ENCODE results near the gene USP37. TPM values are rescaled to one million over a fixed set of nuclear protein-coding genes. Genes with fewer than 3 reads are reported as not detected.

Gene USP37
- total RNA-seq, 4 donors from 2014 or later = 10.5 to 12.0 (median 11.4) TPM

GRCh38 chr2:218405746-218406208 lies 162.4 kb downstream of the USP37 start:
- 4 to 7% methylated on average over 13 to 15 of the region's 15 CpGs for WGBS, 2 donors
- TF ChIP-seq POLR2A (IDR thresholded peaks at IDR 0.05) = no peak
- no peak for TF ChIP-seq CTCF (IDR thresholded peaks at IDR 0.05)
- no peak overlapping the region for H3K4me3 ChIP-seq (ENCODE audit: low read depth, poor library complexity, severe bottlenecking)
- intact Hi-C loops (cut with DNase I; ENCODE audit: low total_unique reads) = no loop called here
- peak in 1 of 2 donors; percentile 68 for DNase-seq (ENCODE audit: low spot score in 2 of 2)

- intact Hi-C loops (cut with DNase I; ENCODE audit: low total_unique reads) = no loop called here
- H3K4me3 ChIP-seq (ENCODE audit: low read depth, poor library complexity, severe bottlenecking) = no peak overlapping the region
- no peak for TF ChIP-seq POLR2A (IDR thresholded peaks at IDR 0.05)
- TF ChIP-seq CTCF (IDR thresholded peaks at IDR 0.05) = no peak
- WGBS, 2 donors = 44 to 51% methylated on average over 8 of the region's 8 CpGs
- DNase-seq (ENCODE audit: low spot score in 2 of 2) = no peak
Measured at GRCh38 chr2:218405086-218405745, 162.9 kb downstream of the USP37 start.

- WGBS, 2 donors = 58 to 60% methylated on average over 16 of the region's 16 CpGs
- no peak overlapping the region for H3K4me3 ChIP-seq (ENCODE audit: low read depth, poor library complexity, severe bottlenecking)
- no peak for TF ChIP-seq CTCF (IDR thresholded peaks at IDR 0.05)
- TF ChIP-seq POLR2A (IDR thresholded peaks at IDR 0.05) = no peak
- DNase-seq (ENCODE audit: low spot score in 2 of 2) = peak in 1 of 2 donors; percentile 83
- intact Hi-C loops (cut with DNase I; ENCODE audit: low total_unique reads) = no loop called here
Measured at GRCh38 chr2:218404351-218405085, 163.6 kb downstream of the USP37 start.

GRCh38 chr2:218403810-218404209 lies 164.3 kb downstream of the USP37 start:
- WGBS, 2 donors = 58 to 63% methylated on average over 7 of the region's 7 CpGs
- TF ChIP-seq CTCF (IDR thresholded peaks at IDR 0.05) (no peak), POLR2A (IDR thresholded peaks at IDR 0.05) (no peak)
- DNase-seq (ENCODE audit: low spot score in 2 of 2) = no peak
- no peak overlapping the region for H3K4me3 ChIP-seq (ENCODE audit: low read depth, poor library complexity, severe bottlenecking)
- intact Hi-C loops (cut with DNase I; ENCODE audit: low total_unique reads) = no loop called here

GRCh38 chr2:218402911-218403411 lies 165.2 kb downstream of the USP37 start:
- WGBS, 2 donors = 81 to 84% methylated on average over 9 to 24 of the region's 26 CpGs
- TF ChIP-seq CTCF (IDR thresholded peaks at IDR 0.05) = no peak
- TF ChIP-seq POLR2A (IDR thresholded peaks at IDR 0.05) = no peak
- no peak overlapping the region for H3K4me3 ChIP-seq (ENCODE audit: low read depth, poor library complexity, severe bottlenecking)
- DNase-seq (ENCODE audit: low spot score in 2 of 2) = no peak
- intact Hi-C loops (cut with DNase I; ENCODE audit: low total_unique reads) = no loop called here

Measured in lower leg skin (tissue), 4 donors.